OCI-LY1 (cell line): ENCODE measurements around the gene TMCO1.
A peak's percentile ranks its signal among the peaks of the same experiment; 100 is the strongest.

ENCODE experiments used
- H2AFZ ChIP-seq: fragments of 200-600 bp; sonication (generic), shearing (Covaris generic); 2 replicates; pipeline ENCODE4 v1.6.0; 2014; ENCODE audit warnings: antibody characterized with exemption, mild to moderate bottlenecking, low read length
- H3F3A ChIP-seq: fragments of 200-600 bp; sonication (generic), shearing (Covaris generic); 2 replicates; pipeline ENCODE4 v1.6.0; 2014; ENCODE audit warnings: mild to moderate bottlenecking, antibody characterized with exemption, low read length, moderate library complexity; ENCODE audit not compliant: insufficient read depth
- H3K27ac ChIP-seq: fragments of 200-600 bp; sonication (generic); 2 replicates; pipeline ENCODE4 v1.5.1; 2014; ENCODE audit warnings: low read length, mixed run types, mild to moderate bottlenecking, low read depth; ENCODE audit not compliant: poor library complexity, severe bottlenecking
- H3K27me3 ChIP-seq: fragments of 200-600 bp; sonication (generic); 2 replicates; pipeline ENCODE4 v1.6.0; 2014; ENCODE audit warnings: antibody characterized with exemption, mild to moderate bottlenecking, low read length, moderate library complexity; ENCODE audit not compliant: insufficient read depth
- H3K36me3 ChIP-seq: fragments of 200-600 bp; sonication (generic); 2 replicates; pipeline ENCODE4 v1.6.1; 2014; ENCODE audit warnings: mild to moderate bottlenecking, antibody characterized with exemption, low read length, moderate library complexity, mixed read lengths; ENCODE audit not compliant: insufficient read depth
- H3K4me1 ChIP-seq: fragments of 200-600 bp; sonication (generic); 2 replicates; pipeline ENCODE4 v1.5.1; 2014; ENCODE audit warnings: mild to moderate bottlenecking, low read length, moderate library complexity; ENCODE audit not compliant: insufficient read depth, severe bottlenecking
- H3K4me2 ChIP-seq: fragments of 200-600 bp; sonication (generic), shearing (Covaris generic); 2 replicates; pipeline ENCODE4 v1.6.1; 2014; ENCODE audit warnings: low read length
- H3K4me3 ChIP-seq: fragments of 200-600 bp; sonication (generic); 2 replicates; pipeline ENCODE4 v1.5.1; 2014; ENCODE audit warnings: low read length, low read depth, mild to moderate bottlenecking, mixed read lengths; ENCODE audit not compliant: poor library complexity, severe bottlenecking
- H3K79me2 ChIP-seq: fragments of 200-600 bp; shearing (Covaris generic); 2 replicates; pipeline ENCODE4 v1.6.1; 2016; ENCODE audit warnings: mixed run types, low read length, mixed read lengths; ENCODE audit not compliant: insufficient read depth
- H3K9ac ChIP-seq: fragments of 200-600 bp; sonication (generic), shearing (Covaris generic); 2 replicates; pipeline ENCODE4 v1.6.1; 2014; ENCODE audit warnings: mild to moderate bottlenecking, low read length, mixed read lengths
- H3K9me2 ChIP-seq: fragments of 200-600 bp; sonication (generic), shearing (Covaris generic); 2 replicates; pipeline ENCODE4 v1.6.1; 2014; ENCODE audit warnings: low read depth, mild to moderate bottlenecking, low read length, mixed read lengths
- H3K9me3 ChIP-seq: fragments of 200-600 bp; shearing (Covaris generic); 2 replicates; pipeline ENCODE4 v1.6.1; 2014; ENCODE audit warnings: low read length, mixed read lengths
- H4K20me1 ChIP-seq: fragments of 200-600 bp; sonication (generic), shearing (Covaris generic); 2 replicates; pipeline ENCODE4 v1.6.0; 2016; ENCODE audit warnings: mild to moderate bottlenecking, low read length; ENCODE audit not compliant: insufficient read depth
- CTCF ChIP-seq: fragments of 200-600 bp; sonication (generic), shearing (Covaris generic); IDR thresholded peaks from 2 replicates; pipeline ENCODE4 v1.5.1; 2017; ENCODE audit warnings: mild to moderate bottlenecking, antibody characterized with exemption, low read length, moderate library complexity, mixed read lengths
- EZH2 ChIP-seq: fragments of 200-600 bp; sonication (generic), shearing (Covaris generic); IDR thresholded peaks from 2 replicates; pipeline ENCODE4 v1.8.0; 2017; ENCODE audit warnings: borderline replicate concordance, mixed run types, mild to moderate bottlenecking, antibody characterized with exemption, low read length, moderate library complexity, mixed read lengths

The TMCO1 gene

DNA sequence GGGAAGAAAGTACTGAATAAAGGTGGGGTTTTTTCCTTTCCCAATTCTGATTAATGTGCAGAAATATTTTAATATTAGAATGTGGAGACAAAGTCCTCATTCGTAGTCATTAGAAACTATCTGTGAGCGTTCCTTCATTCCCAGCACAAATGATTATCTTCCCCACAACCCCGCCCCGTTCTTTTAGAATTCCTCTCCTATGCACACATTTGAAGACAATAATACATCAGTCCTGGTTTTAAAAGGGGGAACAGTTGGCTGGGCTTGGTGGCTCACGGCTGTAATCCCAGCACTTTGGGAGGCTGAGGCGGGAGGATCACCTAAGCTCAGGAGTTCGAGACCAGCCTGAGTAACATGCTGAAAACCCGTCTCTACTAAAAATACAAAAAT, 71.2 kb downstream of the TMCO1 start:
- no peaks in the 10 kb centered on the region for H3K27me3 ChIP-seq
- H3K4me2 ChIP-seq: peak overlapping the region; percentile 95
- H3K9me3 ChIP-seq: no peaks in the 10 kb centered on the region
- H3K36me3 ChIP-seq: peaks cover 8% of the 10 kb centered on the region; the same call in 1 of the 2 replicates
- H3K9me2 ChIP-seq: no peaks in the 10 kb centered on the region
- peaks cover 23% of the 10 kb centered on the region for H3K79me2 ChIP-seq
- H3K9ac ChIP-seq: peak overlapping the region; percentile 83
- no peak overlapping the region for H2AFZ ChIP-seq
- no peaks in the 10 kb centered on the region for H4K20me1 ChIP-seq
- TF ChIP-seq CTCF: no peak
- no peak for TF ChIP-seq EZH2
- H3K27ac ChIP-seq: peak overlapping the region; percentile 85
- peaks cover 17% of the 10 kb centered on the region for H3K4me1 ChIP-seq
- peak overlapping the region; percentile 81 for H3K4me3 ChIP-seq
- H3F3A ChIP-seq: no peaks in the 10 kb centered on the region

DNA sequence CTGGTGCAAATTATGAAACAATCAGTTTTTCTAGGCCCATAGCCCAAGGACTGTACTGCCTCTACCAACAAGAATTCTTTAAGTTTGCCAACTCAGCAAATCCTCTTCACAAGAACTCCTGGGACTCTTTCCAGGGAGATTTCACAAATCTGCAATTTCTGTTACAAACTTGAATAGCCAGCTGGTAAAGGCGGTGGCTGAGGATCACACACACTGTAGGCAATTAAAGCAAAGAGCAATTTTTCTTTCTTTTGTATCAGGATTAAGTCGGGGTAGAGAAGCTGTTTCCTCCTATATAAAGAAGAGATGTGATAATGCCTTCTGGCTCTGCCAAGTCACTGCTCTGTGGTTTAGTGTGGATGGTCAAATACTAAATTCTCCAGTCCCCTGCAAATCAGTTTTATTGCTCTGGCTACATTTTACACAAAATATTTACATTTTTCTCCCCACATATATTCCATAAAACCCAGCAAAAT, 72.0 kb downstream of the TMCO1 start:
- H3K9me2 ChIP-seq: no peaks in the 10 kb centered on the region
- H3K36me3 ChIP-seq: peaks cover 8% of the 10 kb centered on the region; the same call in 1 of the 2 replicates
- peak overlapping the region; percentile 81 for H3K4me3 ChIP-seq
- no peaks in the 10 kb centered on the region for H4K20me1 ChIP-seq
- H3K4me1 ChIP-seq: peaks cover 17% of the 10 kb centered on the region
- H2AFZ ChIP-seq: no peak overlapping the region
- H3K9me3 ChIP-seq: no peaks in the 10 kb centered on the region
- no peaks in the 10 kb centered on the region for H3F3A ChIP-seq
- peaks cover 23% of the 10 kb centered on the region for H3K79me2 ChIP-seq
- TF ChIP-seq EZH2: no peak
- TF ChIP-seq CTCF: no peak
- no peak overlapping the region for H3K27ac ChIP-seq
- H3K4me2 ChIP-seq: peak overlapping the region; percentile 95
- H3K27me3 ChIP-seq: no peaks in the 10 kb centered on the region
- peak overlapping the region; percentile 83; the same call in 1 of the 2 replicates for H3K9ac ChIP-seq

DNA sequence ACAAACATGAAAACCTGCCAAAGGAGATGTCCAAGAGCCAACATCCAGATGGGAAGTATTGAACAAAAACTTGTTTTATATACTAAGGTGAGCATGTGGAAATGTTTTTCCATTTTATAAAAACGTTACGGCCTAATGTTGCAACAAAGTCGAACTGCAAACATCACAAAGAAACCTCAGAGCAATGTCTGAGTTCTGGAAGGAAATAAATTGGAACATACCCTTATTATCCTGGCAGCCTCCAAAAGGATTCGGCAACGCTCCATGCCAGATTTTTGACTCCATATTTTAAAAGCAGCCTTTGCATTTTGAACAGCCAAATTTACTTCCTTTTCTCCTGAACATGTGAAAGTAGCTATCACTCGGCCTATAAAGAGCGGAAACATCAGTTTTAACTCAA, 73.6 kb downstream of the TMCO1 start:
- H3K9me2 ChIP-seq: no peaks in the 10 kb centered on the region
- H3K27ac ChIP-seq: no peak overlapping the region
- no peak overlapping the region for H3K9ac ChIP-seq
- no peaks in the 10 kb centered on the region for H4K20me1 ChIP-seq
- H3K27me3 ChIP-seq: no peaks in the 10 kb centered on the region
- H3K4me2 ChIP-seq: no peak overlapping the region
- H3K79me2 ChIP-seq: peaks cover 23% of the 10 kb centered on the region
- H3F3A ChIP-seq: no peaks in the 10 kb centered on the region
- no peaks in the 10 kb centered on the region for H3K9me3 ChIP-seq
- no peak for TF ChIP-seq EZH2
- no peak for TF ChIP-seq CTCF
- no peak overlapping the region for H3K4me3 ChIP-seq
- H3K4me1 ChIP-seq: peaks cover 17% of the 10 kb centered on the region
- H2AFZ ChIP-seq: no peak overlapping the region
- H3K36me3 ChIP-seq: peaks cover 8% of the 10 kb centered on the region; the same call in 1 of the 2 replicates
